A375 (cell line): ENCODE results near the gene KLF3. TPM values are rescaled to one million over a fixed set of nuclear protein-coding genes. Genes with fewer than 3 reads are reported as not detected.

Source experiments
- total RNA-seq: library from RNA; depleted of rRNA; stranded (reverse); fragments of >200 nt; shearing (Covaris generic); gene quantifications from 2 replicates; pipeline ENCODE4 v1.2.3, GENCODE V29; 2014; rRNA removed

KLF3 gene
- 11.9 and 12.2 TPM in 2 replicates for total RNA-seq

GRCh38 chr4:38663801-38664705 is at the start of gene KLF3:
TSS of gene KLF3 (plus strand) at chr4:38664199. CDS start at chr4:38680626, 16,427 bp downstream.

Other genes with a start within 250 kb of the KLF3 start
- gene TLR10, start 118.8 kb downstream of the KLF3 start, total RNA-seq: 0.05 TPM in 1 of 2 replicates, not detected in the other
- 0.49 and 0.56 TPM in 2 replicates for gene TLR1, start 140.6 kb downstream of the KLF3 start, total RNA-seq
- 3.0 and 3.6 TPM in 2 replicates for gene TLR6, start 192.6 kb downstream of the KLF3 start, total RNA-seq
- gene FAM114A1, start 203.6 kb downstream of the KLF3 start, total RNA-seq: 37.8 and 42.3 TPM in 2 replicates